ENCODE data around the gene MRPL2.

Gene MRPL2

DNA sequence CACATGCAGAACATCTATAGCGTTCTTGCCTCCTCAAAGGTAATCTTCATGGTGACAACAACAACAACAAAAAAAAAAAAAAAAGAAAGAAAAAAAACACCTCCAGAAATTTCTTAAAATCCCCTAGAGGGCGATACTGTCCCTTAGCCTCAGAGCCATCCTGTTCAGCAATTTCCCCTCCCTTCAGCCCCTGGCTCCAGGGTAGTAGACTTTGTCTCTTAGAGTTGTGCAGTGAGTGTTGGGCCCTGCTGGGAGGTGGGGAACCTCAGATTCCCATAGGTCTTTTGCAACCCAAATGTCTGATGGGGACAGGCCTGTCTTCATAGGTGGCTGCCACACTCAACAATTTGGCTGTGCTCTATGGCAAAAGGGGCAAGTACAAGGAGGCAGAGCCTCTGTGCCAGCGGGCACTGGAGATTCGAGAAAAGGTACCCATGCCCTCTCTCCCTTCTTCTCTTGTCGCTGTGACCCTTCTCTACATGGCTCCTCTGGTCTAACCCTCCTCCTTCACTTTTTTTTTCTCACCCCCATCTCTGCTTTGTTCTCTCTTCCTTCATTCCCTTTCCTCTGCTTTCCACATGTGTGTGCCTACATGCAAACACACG lies 10.9 kb upstream of the MRPL2 start:
- no peak overlapping the region for H3K27ac ChIP-seq
- TF ChIP-seq, protein P1, sequence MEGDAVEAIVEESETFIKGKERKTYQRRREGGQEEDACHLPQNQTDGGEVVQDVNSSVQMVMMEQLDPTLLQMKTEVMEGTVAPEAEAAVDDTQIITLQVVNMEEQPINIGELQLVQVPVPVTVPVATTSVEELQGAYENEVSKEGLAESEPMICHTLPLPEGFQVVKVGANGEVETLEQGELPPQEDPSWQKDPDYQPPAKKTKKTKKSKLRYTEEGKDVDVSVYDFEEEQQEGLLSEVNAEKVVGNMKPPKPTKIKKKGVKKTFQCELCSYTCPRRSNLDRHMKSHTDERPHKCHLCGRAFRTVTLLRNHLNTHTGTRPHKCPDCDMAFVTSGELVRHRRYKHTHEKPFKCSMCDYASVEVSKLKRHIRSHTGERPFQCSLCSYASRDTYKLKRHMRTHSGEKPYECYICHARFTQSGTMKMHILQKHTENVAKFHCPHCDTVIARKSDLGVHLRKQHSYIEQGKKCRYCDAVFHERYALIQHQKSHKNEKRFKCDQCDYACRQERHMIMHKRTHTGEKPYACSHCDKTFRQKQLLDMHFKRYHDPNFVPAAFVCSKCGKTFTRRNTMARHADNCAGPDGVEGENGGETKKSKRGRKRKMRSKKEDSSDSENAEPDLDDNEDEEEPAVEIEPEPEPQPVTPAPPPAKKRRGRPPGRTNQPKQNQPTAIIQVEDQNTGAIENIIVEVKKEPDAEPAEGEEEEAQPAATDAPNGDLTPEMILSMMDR (conservative IDR thresholded peaks at IDR 0.05) = peak; percentile 88
- TF ChIP-seq ZFX (IDR thresholded peaks at IDR 0.05) = no peak

DNA sequence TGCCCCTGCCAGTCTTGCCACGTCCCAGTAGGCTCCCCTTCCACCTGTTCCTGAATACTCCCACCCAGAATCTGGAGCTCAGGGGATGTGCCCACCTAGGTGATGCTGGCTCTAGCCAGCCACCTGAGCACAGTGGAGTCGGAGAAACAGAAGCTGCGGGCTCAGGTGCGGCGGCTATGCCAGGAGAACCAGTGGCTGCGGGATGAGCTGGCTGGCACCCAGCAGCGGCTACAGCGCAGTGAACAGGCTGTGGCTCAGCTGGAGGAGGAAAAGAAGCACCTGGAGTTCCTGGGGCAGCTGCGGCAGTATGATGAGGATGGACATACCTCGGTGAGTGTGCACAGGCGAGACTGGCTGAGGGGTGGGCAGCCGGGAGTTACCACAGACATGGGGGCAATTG lies 3.6 kb upstream of the MRPL2 start:
- H3K27ac ChIP-seq = no peak overlapping the region
- TF ChIP-seq, protein P1 (conservative IDR thresholded peaks at IDR 0.05) = no peak
- no peak for TF ChIP-seq ZFX (IDR thresholded peaks at IDR 0.05)

DNA sequence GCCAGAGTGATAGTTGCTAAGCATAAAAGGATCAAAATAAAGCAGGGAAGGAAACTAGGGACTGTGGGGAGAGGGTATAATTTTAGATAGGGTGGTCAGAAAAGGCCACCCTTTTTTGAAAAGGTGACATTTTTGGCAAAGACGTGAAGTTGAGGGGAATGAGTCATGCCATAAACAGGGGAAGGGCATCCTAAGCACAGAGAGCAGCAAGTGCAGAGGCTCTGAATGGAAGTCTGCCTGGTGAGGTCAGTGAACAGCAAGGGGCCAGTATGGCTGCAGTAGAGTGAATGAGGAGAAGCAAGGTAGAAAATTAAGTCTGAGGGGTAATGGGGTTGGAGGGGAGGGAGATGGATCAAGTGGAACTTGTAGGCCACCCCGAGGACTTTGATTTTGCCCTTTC lies 2.6 kb upstream of the MRPL2 start:
- TF ChIP-seq, protein P1 (conservative IDR thresholded peaks at IDR 0.05) = no peak
- no peak for TF ChIP-seq ZFX (IDR thresholded peaks at IDR 0.05)
- H3K27ac ChIP-seq = no peak overlapping the region

DNA sequence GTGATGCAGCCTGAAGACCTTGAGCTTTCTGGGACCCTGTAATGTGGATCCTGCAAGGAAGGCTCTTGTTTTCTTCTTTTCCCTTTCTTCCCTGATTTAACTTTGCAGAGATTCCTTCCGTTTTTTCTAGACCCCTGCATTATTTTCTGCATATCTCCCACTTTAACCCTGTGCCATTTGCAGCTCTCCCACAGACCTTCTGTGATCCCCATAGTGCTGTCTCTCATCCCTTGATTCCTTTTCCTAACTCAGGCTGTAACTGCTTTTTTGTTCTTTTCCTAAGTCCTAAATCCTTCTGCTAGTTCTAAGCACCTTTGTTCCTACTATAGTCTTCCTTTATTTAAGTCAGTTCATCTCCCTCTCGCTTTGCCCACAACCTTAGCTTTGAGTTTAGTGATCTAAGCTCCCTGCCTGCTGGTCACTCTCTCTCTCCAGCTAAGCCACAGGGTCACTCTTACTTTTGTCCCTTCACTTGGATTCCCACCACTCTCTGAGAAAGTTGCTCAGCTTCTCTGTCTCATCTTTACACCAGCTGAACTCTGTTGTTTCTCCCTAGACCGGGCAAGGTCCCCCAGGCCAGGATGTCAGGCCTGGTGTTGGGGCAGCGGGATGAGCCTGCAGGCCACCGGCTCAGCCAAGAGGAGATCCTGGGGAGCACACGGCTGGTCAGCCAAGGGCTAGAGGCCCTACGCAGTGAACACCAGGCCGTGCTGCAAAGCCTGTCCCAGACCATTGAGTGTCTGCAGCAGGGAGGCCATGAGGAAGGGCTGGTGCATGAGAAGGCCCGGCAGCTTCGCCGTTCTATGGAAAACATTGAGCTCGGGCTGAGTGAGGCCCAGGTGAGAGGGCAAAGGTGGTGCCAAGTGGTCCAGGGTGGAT lies 1.8 kb upstream of the MRPL2 start:
- H3K27ac ChIP-seq = peak overlapping the region; percentile 82; the same call in 1 of the 2 replicates
- no peak for TF ChIP-seq ZFX (IDR thresholded peaks at IDR 0.05)
- TF ChIP-seq, protein P1 (conservative IDR thresholded peaks at IDR 0.05) = no peak

DNA sequence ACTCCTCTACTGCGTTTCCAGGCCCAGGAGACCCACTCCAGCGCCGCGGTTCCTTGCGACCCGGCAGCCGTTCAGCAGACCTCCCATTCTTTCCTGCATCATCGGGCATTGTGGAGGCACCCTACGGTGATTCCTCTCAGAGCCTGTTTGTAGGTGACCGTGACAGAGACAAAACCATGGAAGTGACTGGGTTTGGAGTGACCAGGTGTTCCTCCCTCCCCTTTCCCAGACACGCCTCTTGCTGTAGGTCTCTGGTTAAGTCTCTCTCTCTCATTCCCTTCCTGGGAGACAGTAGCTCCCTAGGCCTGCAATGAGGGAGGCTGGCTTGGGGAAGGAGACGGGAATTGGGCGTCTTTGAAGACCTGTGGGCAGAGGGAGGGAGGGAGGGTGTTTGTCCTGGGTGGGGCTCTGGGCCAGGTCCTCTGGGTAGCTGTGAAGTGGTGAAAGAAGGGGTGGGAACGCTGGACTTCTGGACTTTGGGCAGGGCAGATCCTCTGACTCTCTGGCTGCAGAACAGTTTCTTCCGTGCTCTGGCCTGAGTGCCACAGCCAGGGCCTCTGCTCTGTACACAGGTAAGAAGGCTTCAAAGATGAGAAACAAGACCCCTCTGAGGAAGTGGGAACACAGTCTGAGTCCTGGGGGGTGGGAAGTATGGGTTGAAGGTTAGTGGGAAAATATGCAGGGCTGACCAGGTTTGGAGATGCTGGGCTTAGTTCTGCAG lies 960 bp upstream of the MRPL2 start:
- TF ChIP-seq, protein P1 (conservative IDR thresholded peaks at IDR 0.05) = no peak
- TF ChIP-seq ZFX (IDR thresholded peaks at IDR 0.05) = no peak
- peak overlapping the region; percentile 82 for H3K27ac ChIP-seq

DNA sequence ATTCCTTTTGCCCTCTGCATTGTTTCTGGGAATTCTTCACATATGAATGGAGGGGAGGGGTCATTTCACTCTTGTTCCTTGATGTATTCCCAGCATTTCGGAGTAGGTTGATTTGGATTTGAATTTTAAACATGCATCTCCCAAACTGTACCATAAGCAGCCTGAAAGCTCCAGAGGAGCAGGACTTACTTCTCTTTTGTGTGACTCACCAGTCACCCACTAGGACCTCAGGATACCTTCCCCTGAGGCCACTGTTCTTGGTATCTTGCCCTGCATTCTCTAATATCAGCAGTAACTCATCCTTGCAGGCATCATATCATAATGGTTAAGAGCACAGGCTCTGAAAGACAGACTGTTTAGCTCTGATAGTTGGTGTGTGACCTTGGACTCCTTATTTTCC lies 703 bp downstream of the MRPL2 start:
- H3K27ac ChIP-seq = peak overlapping the region; percentile 82
- TF ChIP-seq, protein P1 (conservative IDR thresholded peaks at IDR 0.05) = no peak

DNA sequence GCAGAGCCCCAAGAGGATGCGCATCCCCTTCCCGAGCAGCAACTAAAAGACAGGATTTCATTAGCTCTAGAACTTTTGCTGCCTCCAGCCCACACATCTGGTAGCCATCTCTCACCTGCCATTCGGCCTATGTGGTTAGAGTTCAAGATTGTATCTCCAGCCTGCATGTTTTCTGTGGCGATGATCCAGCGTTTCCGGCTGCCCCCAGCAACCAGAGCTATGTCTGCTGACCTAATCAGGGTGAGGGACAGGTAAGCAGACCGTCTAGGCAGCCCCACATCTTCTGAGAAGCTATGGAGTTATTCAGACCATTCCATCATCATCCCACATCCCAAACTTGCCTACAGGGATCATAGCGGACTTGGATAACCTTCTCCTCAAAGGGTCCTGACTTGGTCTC lies 3.3 kb downstream of the MRPL2 start:
- H3K27ac ChIP-seq = no peak overlapping the region
- TF ChIP-seq, protein P1 (conservative IDR thresholded peaks at IDR 0.05) = no peak
- no peak for TF ChIP-seq ZFX (IDR thresholded peaks at IDR 0.05)
